Keratinocyte (primary cell): ENCODE data around the gene SLC17A2.

ENCODE experiments used
- CTCF ChIP-seq, 3 experiments: IDR thresholded peaks in 1 of 3; conservative IDR thresholded peaks in 1 of 3; optimal IDR thresholded peaks in 1 of 3; 2 replicates in 2 of 3; 3 replicates in 1 of 3; pipeline versions ENCODE3 to v1.5.1; 2011; ENCODE audit warnings: low read length in 3 of 3, mild to moderate bottlenecking in 3 of 3, moderate library complexity in 2 of 3, control low read depth in 1 of 3, inconsistent platforms in 1 of 3; ENCODE audit not compliant: insufficient read depth in 2 of 3; ENCODE audit errors: extremely low read depth in 1 of 3
- EZH2 ChIP-seq: IDR thresholded peaks from one replicate; pipeline ENCODE4 v1.6.1; 2012; ENCODE audit warnings: inconsistent platforms, mild to moderate bottlenecking, low read length, moderate library complexity

- TF ChIP-seq CTCF (optimal IDR thresholded peaks at IDR 0.05 in 1 of 3, IDR thresholded peaks at IDR 0.05 in 1 of 3, conservative IDR thresholded peaks at IDR 0.05 in 1 of 3; ENCODE audit: extremely low read depth in 1 of 3, insufficient read depth in 2 of 3, low read length in 3 of 3) (no peak), EZH2 (no peak)
These were observed 24.3 kb upstream of the SLC17A2 start for GRCh38 chr6:25954756-25955155.
